ENCODE data around the gene KDM3B.

- no peak for TF ChIP-seq CTCF (IDR thresholded peaks at IDR 0.05; ENCODE audit: control extremely low read depth in 1 of 3, insufficient read depth in 1 of 3, low read depth in 1 of 3, low read length in 3 of 3)
- no peak for TF ChIP-seq EGR1 (IDR thresholded peaks at IDR 0.05; ENCODE audit: borderline replicate concordance, low read depth, low read length)
- TF ChIP-seq EZH2 (IDR thresholded peaks at IDR 0.05; ENCODE audit: low read depth, low read length, severe bottlenecking): no peak
Observed at GRCh38 chr5:138466900-138467710, 114.6 kb downstream of the KDM3B start.

Data from H1 (cell line).